Measurements from ENCODE around the gene HYAL4. TPM values are rescaled to one million over a fixed set of nuclear protein-coding genes. Genes with fewer than 3 reads are reported as not detected.
"Not testable (repeated sequence)": the region's sequence is repeated elsewhere in the genome, so short reads cannot be mapped to it uniquely, and the experiment has no call there.

HYAL4 gene
- total and polyA plus RNA-seq, 2 donors (not counting 1 experiment from before 2014, with no cell fraction given): 0.42 TPM; not detected in 1

- Histone ChIP-seq H3K4me2 (replicated peaks; ENCODE audit: low read depth, low read length, poor library complexity, severe bottlenecking) (no peak overlapping the region), H3K79me2 (ENCODE audit: control insufficient read depth, insufficient read depth, low read length) (no peaks in the 10 kb centered on the region), H3K36me3 (replicated peaks in 1 of 2; ENCODE audit: control extremely low read depth in 1 of 2, control insufficient read depth in 1 of 2, extremely low read depth in 1 of 2, insufficient read depth in 2 of 2, low read length in 1 of 2) (no peaks in the 10 kb centered on the region), H3K4me1 (ENCODE audit: control insufficient read depth in 2 of 2, insufficient read depth in 2 of 2, low read length in 2 of 2) (no peaks in the 10 kb centered on the region), H3K27me3 (replicated peaks in 1 of 4; ENCODE audit: control extremely low read depth in 1 of 4, control insufficient read depth in 3 of 4, insufficient read depth in 4 of 4, low read length in 3 of 4) (no peaks in the 10 kb centered on the region), H3K4me3 (ENCODE audit: control extremely low read depth in 1 of 5, extremely low read depth in 1 of 5, insufficient read depth in 1 of 5, low read depth in 2 of 5, low read length in 4 of 5) (no peak overlapping the region), H4K20me1 (ENCODE audit: control insufficient read depth, insufficient read depth, low read length, poor library complexity, severe bottlenecking) (no peaks in the 10 kb centered on the region), H3K27ac (ENCODE audit: low read length in 2 of 2) (no peak overlapping the region), H3K9ac (ENCODE audit: low read length) (no peak overlapping the region), H3K9me3 (ENCODE audit: control extremely low read depth in 1 of 3, control insufficient read depth in 2 of 3, insufficient read depth in 1 of 3, low read length in 2 of 3) (peaks cover 0 to 5% (median 0%) of the 10 kb centered on the region in 3 donors), H2AFZ (ENCODE audit: insufficient read depth, low read depth, low read length, poor library complexity, severe bottlenecking) (no peak overlapping the region)
- Mint-ChIP-seq H3K27ac (no peak overlapping the region), H3K27me3 (peaks cover 8% of the 10 kb centered on the region), H3K4me3 (no peak overlapping the region), H3K4me1 (no peaks in the 10 kb centered on the region), H3K9me3 (ENCODE audit: insufficient read depth) (peaks cover 6% of the 10 kb centered on the region)
- TF ChIP-seq CTCF (IDR thresholded peaks at IDR 0.05): no peak
- TF ChIP-seq EZH2 (IDR thresholded peaks at IDR 0.05; ENCODE audit: borderline replicate concordance, insufficient read depth, low read depth, low read length, poor library complexity, severe bottlenecking): no peak
- 80% methylated on average over 1 of the region's 1 CpG for WGBS (ENCODE audit: insufficient coverage)
- no peak for ATAC-seq (ENCODE audit: low read depth)
- CTCF ChIA-PET: interaction anchor here (0.6 kb wide), 1 partner anchor 17 kb away, joined by 3 read pairs; no protein-coding TSS in a partner anchor
- intact Hi-C loops (cut with micrococcal nuclease): no loop called here
- DNase-seq: no peak
- POLR2A ChIA-PET: no interaction called here
Measured at GRCh38 chr7:123849855-123850254, 4.9 kb downstream of the HYAL4 start.

GRCh38 chr7:123851404-123851803 lies 6.4 kb downstream of the HYAL4 start:
- H3K4me1 ChIP-seq (ENCODE audit: control insufficient read depth in 2 of 2, insufficient read depth in 2 of 2, low read length in 2 of 2); H3K27ac Mint-ChIP-seq; H3K9ac ChIP-seq (ENCODE audit: low read length); H3K4me1 Mint-ChIP-seq; H3K27me3 Mint-ChIP-seq; DNase-seq; H4K20me1 ChIP-seq (ENCODE audit: control insufficient read depth, insufficient read depth, low read length, poor library complexity, severe bottlenecking); H3K4me3 Mint-ChIP-seq; H3K36me3 ChIP-seq (replicated peaks in 1 of 2; ENCODE audit: control extremely low read depth in 1 of 2, control insufficient read depth in 1 of 2, extremely low read depth in 1 of 2, insufficient read depth in 2 of 2, low read length in 1 of 2); ATAC-seq (ENCODE audit: low read depth); H3K4me2 ChIP-seq (replicated peaks; ENCODE audit: low read depth, low read length, poor library complexity, severe bottlenecking); H3K27ac ChIP-seq (ENCODE audit: low read length in 2 of 2); H3K9me3 Mint-ChIP-seq (ENCODE audit: insufficient read depth); H3K9me3 ChIP-seq (ENCODE audit: control extremely low read depth in 1 of 3, control insufficient read depth in 2 of 3, insufficient read depth in 1 of 3, low read length in 2 of 3); H3K27me3 ChIP-seq (replicated peaks in 1 of 4; ENCODE audit: control extremely low read depth in 1 of 4, control insufficient read depth in 3 of 4, insufficient read depth in 4 of 4, low read length in 3 of 4); H3K79me2 ChIP-seq (ENCODE audit: control insufficient read depth, insufficient read depth, low read length); intact Hi-C loops (cut with micrococcal nuclease); H2AFZ ChIP-seq (ENCODE audit: insufficient read depth, low read depth, low read length, poor library complexity, severe bottlenecking); CTCF ChIA-PET; POLR2A ChIA-PET; H3K4me3 ChIP-seq (ENCODE audit: control extremely low read depth in 1 of 5, extremely low read depth in 1 of 5, insufficient read depth in 1 of 5, low read depth in 2 of 5, low read length in 4 of 5): not testable (repeated sequence)
- 100% methylated on average over 3 of the region's 5 CpGs for WGBS (ENCODE audit: insufficient coverage)

GRCh38 chr7:123854291-123854690 lies 9.3 kb downstream of the HYAL4 start:
- H3K27ac Mint-ChIP-seq; ATAC-seq (ENCODE audit: low read depth); H3K27ac ChIP-seq (ENCODE audit: low read length in 2 of 2); H3K9ac ChIP-seq (ENCODE audit: low read length); H3K4me2 ChIP-seq (replicated peaks; ENCODE audit: low read depth, low read length, poor library complexity, severe bottlenecking); H3K27me3 ChIP-seq (replicated peaks in 1 of 4; ENCODE audit: control extremely low read depth in 1 of 4, control insufficient read depth in 3 of 4, insufficient read depth in 4 of 4, low read length in 3 of 4); H3K9me3 ChIP-seq (ENCODE audit: control extremely low read depth in 1 of 3, control insufficient read depth in 2 of 3, insufficient read depth in 1 of 3, low read length in 2 of 3); H2AFZ ChIP-seq (ENCODE audit: insufficient read depth, low read depth, low read length, poor library complexity, severe bottlenecking); intact Hi-C loops (cut with micrococcal nuclease); H3K4me3 ChIP-seq (ENCODE audit: control extremely low read depth in 1 of 5, extremely low read depth in 1 of 5, insufficient read depth in 1 of 5, low read depth in 2 of 5, low read length in 4 of 5); H3K36me3 ChIP-seq (replicated peaks in 1 of 2; ENCODE audit: control extremely low read depth in 1 of 2, control insufficient read depth in 1 of 2, extremely low read depth in 1 of 2, insufficient read depth in 2 of 2, low read length in 1 of 2); H3K4me1 ChIP-seq (ENCODE audit: control insufficient read depth in 2 of 2, insufficient read depth in 2 of 2, low read length in 2 of 2); DNase-seq; H3K4me1 Mint-ChIP-seq; H3K27me3 Mint-ChIP-seq; H4K20me1 ChIP-seq (ENCODE audit: control insufficient read depth, insufficient read depth, low read length, poor library complexity, severe bottlenecking); H3K79me2 ChIP-seq (ENCODE audit: control insufficient read depth, insufficient read depth, low read length); POLR2A ChIA-PET; H3K9me3 Mint-ChIP-seq (ENCODE audit: insufficient read depth); H3K4me3 Mint-ChIP-seq: not testable (repeated sequence)
- WGBS (ENCODE audit: insufficient coverage): no CpG with 5 or more reads among the region's 2 CpGs
- CTCF ChIA-PET: interaction anchor here (1.0 kb wide), 1 partner anchor 11 kb away, joined by 4 read pairs; no protein-coding TSS in a partner anchor
